HG03469 (cell line): ENCODE results near the gene SFXN3.

Experiments used
- ATAC-seq: cut with Tn5 transposase; IDR thresholded peaks from one replicate; pipeline ENCODE4 v1.9.1; 2021; ENCODE audit warnings: mild to moderate bottlenecking, moderate library complexity, moderate number of reproducible peaks; ENCODE audit not compliant: unreplicated experiment

The SFXN3 gene

GRCh38 chr10:101071267-101071884 is 40.3 kb downstream of the SFXN3 start:
- no peak for ATAC-seq

DNA sequence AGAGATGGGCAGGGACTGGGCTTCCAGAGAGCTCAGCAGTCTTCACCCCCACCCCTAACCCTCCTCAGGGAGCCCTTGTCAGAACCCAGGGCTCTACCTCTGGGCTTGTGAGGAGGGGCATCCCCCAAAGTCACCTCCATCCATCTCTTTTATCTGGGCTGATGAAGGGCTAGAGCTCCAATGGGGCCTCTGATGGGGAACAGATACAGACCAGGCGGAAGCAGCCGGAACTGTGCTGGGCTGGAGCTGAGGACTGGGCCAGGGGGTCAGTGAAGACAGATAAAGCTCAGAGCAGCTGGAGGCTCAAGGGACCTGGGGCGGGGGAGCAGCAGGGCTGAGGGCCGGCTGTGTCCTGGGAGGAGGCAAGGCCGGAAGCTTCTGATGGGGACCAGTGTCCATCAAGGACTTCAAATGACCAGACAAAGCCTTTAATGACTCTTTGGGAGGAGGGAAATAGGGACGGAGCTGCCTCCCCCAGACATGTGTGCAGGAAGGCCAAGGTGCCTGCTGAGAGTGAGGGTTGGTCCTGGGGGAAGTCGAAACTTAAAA is 40.9 kb downstream of the SFXN3 start:
- ATAC-seq = no peak

DNA sequence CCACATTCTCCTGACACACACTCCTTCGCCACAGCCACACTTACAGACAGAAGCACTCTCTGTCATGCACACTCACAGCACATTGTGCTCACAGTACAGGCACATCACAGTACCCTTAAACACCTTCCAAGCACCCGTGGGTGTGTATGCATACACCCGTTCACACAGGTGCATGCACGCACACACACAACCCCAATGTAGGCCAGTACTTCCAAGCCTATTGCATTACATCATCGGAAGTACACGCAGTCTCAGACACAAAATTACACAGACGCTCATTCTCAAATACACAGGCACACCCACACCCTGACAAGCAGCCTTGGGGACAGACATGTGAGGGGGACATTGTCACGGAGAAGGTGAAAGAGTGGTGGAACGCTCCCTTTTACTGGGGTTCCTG is 41.9 kb downstream of the SFXN3 start:
- no peak for ATAC-seq

- ATAC-seq = no peak
Observed at GRCh38 chr10:101073631-101074030, 42.6 kb downstream of the SFXN3 start.

DNA sequence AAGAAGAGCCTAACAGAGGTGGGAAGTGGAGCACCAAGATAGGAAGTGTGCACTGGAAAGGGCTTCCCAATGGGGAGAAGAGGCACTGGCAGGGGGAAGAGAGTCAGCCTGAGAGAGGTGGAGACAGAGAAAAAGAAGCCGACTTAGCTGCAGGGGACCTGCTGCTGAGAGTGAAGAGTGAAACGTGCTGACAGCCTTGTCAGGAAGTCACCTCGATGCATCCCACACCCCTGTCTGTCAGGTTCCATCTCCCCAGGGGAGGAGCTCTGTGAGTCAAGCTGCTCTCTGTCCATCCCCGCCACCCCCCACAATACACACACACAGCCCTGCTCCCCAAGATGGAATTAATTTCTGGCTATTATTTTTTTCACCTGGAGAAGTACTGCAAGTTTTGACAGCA is 44.7 kb downstream of the SFXN3 start:
- ATAC-seq = no peak

GRCh38 chr10:101076630-101077029 is 45.6 kb downstream of the SFXN3 start:
- no peak for ATAC-seq

GRCh38 chr10:101079874-101080273 is 48.8 kb downstream of the SFXN3 start:
- ATAC-seq = no peak

GRCh38 chr10:101080933-101081931 is 50.2 kb downstream of the SFXN3 start:
- no peak for ATAC-seq

DNA sequence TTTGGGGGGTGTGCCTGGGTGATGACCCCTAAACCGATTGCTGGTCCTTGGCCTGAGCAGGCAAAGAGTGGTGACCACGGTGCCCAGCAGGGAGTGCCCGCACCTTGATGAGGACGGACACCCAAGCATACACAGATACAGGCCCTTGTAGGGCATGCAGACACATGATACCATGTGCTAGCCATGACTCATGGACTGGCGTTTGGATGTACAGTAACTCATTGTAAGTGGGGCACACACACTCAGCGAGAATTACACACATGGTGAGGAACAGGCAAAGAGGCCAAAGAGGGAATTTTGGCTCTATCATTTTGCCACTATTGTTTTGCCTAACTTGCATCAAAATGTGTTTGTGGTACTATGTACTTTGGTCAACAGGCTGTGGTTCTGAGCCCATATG is 54.8 kb downstream of the SFXN3 start:
- no peak for ATAC-seq

DNA sequence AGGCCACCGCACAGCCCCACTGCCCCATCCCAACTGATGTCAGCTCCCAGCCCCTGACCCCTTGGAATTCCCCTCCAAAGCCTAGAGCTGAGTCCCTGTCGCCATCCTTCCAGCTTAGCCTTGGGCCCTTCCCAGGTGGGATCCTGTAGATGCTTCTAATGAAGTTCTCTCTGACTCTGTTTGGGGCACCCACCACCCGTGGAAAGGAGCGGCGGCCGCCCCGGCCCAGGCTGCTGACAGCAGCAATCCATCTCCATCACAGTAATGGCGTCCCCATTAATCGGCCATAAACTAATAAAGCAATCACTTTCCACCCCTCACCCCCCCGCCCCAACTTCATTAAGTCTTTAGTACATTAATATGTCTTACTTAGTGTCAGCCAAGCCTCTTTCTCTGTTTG is 56.3 kb downstream of the SFXN3 start:
- ATAC-seq = no peak

DNA sequence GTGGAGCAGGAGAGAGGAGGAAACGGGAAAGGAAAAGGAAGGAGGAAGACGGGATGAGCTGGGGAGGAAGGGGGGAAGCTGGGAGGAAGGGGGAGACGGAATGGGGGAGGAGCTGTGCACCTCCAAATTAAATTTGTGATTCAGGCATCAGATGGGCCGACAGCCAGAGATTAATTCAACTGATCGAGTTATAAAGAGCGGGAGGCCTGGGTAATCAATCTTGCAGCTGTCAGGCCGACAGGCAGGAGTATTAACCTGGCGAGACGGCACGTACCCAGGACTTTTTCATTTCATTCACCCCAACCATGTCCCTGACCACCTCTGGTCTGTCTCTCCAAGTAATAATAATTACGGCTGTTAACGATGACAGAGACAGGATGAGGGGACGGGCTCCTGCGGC is 56.9 kb downstream of the SFXN3 start:
- no peak for ATAC-seq

GRCh38 chr10:101089520-101090299 is 58.7 kb downstream of the SFXN3 start:
- no peak for ATAC-seq

- ATAC-seq = no peak
Observed at GRCh38 chr10:101090597-101090996, 59.6 kb downstream of the SFXN3 start.
